ENCODE measurements around the gene PBX1.

The PBX1 gene

GRCh38 chr1:164767752-164768402 lies 208.9 kb downstream of the PBX1 start:
- DNase-seq, result no peak

DNA sequence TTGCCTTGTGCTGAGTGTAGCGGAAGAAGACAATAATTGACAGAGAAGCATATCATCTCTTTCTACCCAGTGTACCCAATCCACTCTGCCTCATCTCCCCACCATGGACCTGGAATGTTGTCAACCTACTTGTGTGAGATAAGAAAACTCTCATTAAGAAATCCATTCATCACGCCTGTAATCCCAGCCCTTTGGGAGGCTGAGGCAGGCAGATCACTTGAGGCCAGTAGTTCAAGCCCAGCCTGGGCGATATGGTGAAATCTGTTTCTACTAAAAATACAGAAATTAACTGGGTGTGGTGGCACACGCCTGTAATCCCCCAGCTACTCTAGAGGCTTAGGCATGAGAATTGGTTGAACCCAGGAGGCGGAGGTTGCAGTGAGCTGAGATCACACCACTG lies 209.6 kb downstream of the PBX1 start:
- DNase-seq, result no peak

GRCh38 chr1:164769486-164770130 lies 210.6 kb downstream of the PBX1 start:
- DNase-seq, result no peak

GRCh38 chr1:164770131-164770529 lies 211.1 kb downstream of the PBX1 start:
- no peak for DNase-seq

- no peak for DNase-seq
These were observed 212.1 kb downstream of the PBX1 start for GRCh38 chr1:164771041-164771618.

GRCh38 chr1:164771619-164772361 lies 212.8 kb downstream of the PBX1 start:
- DNase-seq, result no peak

DNA sequence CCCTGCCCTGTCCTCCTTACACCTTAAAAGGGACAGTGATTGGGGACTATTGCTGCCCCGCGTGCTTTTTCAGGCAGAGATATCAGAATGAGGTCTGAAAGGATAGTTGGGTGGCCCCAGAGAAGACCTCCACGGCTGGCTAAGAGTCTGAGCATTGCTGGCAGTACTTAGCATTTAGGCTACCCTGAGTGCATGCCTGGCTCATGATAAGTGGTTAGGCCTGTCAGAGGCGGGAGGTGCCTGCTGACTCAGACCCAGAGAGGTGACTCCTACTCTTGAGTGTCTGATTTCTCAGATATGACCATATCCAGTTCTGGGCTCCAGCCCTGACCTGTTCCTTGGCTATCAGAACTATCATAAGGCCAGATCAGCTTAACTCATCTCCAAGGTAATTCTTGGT lies 213.7 kb downstream of the PBX1 start:
- no peak for DNase-seq

DNA sequence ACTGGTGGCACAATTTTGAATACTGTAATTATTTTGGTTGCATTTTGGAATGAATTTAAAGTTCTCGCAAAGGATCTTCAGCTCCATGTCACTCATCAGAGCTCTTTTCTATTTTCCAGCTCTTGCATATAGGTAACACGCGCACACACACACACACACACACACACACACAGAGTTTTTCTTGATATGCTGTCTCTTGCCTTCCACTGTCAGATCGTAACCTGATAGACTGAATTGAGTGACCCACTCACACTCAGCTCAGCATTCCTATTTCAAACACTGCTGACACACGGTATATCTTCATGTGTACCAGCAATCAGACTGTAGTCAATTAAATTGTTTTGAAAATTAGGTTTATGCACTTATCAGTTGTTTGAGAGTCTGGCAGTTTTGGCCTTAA lies 214.1 kb downstream of the PBX1 start:
- DNase-seq, result no peak

DNA sequence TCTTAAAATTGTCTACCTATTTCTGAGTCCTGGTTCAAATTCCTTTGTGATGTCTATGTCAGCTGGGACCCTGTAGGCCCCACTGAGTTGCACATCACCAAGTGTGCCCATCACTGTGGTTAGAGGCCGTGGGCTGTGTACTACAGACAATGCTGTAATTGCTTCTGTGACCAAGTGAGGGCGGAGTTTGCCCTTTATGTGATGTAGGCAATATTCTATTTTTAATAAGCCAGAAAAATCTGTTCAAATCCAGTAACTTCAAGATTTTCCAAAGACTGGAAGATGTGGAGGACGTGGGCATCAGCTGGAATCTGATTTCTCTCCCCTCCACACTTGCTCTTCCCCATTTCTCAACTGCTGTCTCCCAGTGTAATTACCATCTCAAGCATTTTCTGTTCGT lies 215.4 kb downstream of the PBX1 start:
- no peak for DNase-seq

DNA sequence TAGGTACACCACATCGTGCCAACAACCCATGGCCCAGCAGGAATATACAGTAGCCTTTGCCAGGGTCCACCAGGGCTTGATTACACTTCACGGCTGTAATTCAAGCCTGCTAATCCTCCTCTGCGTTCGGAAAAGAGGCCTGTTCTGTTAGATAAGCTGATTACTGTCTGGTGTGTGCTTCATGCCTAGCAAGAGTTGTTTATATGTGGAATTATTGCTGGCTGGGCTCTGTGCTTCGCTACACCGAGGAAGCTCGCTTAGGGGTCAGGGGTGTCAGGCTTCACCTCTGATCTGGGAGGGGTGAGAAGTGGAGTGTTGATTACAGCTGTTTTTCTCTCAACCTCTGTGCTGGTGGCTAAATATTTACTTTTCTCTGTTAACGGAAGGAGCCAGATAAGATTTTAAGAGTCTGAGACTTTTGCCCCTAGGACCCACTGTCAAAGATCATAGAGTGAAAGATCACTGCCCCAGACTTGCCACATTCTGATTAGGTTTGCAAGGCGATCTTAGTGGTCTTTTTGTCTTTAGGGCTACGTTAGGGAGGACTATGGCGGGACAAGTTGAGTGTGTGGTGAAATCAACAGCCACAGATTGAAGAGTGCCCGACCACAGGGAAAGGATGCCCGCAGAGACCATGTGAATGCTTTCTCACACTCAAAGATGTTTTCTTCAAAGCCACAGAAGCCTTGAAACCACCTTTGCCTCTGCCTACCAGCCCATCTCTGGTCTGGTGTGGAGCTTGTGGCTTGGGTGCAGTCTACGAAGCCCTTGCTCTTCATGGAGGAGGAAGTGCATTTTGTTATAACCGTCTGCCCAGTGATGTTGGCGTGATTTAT lies 216.1 kb downstream of the PBX1 start:
- DNase-seq, result no peak

DNA sequence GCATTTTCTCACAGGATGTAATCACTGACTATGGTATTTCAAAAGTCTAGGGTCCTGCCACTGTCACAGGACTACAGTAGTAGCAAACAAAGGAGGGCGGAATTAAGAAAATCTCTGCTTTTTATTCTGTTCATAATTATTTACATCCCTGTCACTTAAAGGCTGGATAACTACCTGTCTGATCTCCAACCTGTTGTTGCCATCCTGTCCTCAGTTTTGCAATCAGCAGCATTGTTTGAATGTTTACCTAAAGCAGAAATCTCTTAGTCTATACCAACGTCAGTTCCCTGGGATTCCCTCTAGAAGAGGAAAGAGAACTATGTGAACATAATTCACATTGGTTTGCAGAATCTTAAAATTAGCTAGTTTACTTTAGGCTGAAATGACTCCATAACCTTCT lies 218.5 kb downstream of the PBX1 start:
- no peak for DNase-seq

DNA sequence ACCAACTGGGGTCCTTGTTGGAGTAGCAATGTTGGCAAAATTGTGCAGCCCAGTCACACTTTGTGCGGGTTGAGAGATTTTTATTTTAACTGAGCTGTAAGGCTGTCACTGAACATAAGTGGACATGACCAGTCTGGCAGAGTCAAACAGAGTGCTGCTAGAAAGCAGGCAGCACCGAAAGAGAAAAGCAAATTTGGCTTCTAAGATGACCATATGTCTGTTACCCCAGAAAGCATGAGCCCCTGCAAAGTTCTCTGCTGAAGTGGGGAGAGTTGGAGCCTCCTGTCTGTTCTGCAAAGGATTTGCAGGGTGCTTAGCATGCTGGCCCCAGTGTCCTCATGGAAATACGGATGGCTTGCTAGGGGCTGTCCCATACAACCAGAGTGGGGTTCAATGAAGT lies 220.4 kb downstream of the PBX1 start:
- no peak for DNase-seq

DNA sequence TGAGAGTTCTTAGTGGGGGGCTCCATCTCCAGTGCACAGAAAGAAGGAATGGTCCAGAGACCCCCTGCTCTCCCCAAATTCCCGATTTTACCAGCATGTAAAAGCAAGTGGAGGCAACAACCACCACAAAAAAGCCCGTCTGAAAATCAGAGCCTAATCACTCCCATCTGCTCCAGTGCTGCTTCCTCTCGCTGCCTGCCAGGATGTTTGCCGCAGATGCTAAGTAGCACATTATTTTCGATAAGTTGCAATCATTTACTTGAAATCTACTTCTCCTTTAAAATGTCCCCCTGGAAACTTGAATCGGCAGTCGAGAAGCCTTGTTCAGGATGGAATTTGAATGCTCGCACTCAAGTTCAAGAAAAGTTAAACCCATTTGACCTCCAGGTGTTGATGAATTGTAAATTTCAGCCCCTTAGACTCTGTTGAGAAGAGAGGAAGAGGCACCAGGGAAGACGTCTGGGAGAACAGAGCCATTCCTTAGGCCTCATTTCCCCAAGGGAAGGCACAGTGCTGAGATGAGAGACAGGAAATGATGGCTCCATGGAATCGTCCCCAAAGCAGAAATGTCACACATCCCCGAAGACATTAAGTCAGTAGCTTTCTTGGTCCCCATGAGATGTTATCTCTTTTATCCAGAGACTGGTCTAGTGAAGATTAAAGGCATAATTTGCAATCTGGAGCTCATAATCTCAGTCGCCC lies 221.3 kb downstream of the PBX1 start:
- DNase-seq, result no peak

GRCh38 chr1:164780863-164781262 lies 221.9 kb downstream of the PBX1 start:
- no peak for DNase-seq

DNA sequence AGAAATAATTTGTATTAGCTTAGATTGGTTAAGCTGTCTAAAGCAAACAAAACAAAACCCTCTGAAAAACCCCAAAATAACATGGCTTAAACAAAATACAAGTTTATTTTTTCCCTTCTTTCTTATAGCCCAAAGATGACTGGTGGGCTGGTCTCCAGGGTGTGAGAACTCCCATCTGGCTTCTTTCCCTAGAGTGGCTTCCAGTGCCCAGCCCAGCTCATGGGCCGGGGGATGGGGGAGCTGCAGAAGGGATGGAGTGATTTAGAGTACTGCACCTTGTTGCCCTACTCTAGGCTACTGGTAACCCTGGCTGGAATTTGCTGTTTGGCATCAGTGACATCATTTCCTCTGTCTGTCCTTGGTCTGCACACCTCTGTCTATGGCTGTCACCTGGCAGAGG lies 223.0 kb downstream of the PBX1 start:
- no peak for DNase-seq

- DNase-seq, result no peak
These were observed 225.0 kb downstream of the PBX1 start for GRCh38 chr1:164783778-164784555.

GRCh38 chr1:164784960-164785359 lies 226.0 kb downstream of the PBX1 start:
- DNase-seq, result no peak

DNA sequence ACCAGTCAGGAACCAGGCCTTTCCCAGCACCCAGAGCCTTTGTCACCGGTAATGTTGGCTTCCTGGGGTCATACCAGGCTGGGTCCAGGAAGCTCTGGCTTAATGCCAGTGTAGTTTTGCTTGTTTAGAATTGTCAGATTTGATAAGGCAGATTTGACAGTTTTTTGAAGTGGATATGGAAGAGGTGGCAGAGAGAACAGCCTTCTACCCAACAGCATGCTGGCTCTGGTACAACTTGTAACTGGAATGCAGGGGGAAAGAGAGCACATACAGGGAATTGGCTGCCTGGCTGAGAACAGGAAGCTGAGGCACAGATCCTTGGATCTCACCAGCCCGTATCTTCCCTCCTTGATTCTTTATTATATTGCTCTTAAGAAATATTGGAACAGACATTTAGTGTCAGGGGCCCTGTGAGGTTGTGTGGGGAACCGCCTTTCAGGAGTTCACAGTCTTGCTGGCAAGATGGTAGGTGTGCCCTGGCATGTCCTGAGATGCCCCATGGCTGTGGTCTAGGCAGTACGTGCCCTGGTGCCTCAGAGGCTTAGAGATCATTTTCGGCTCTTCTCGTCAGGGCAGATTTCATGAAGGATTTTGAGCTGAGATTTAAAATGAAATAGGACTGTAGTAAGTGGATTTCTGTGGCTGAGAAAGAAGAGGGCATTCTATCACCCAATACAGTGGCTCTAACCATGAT lies 227.0 kb downstream of the PBX1 start:
- DNase-seq, result no peak

- DNase-seq, result peak; percentile 13
These were observed 228.2 kb downstream of the PBX1 start for GRCh38 chr1:164786980-164787833.

GRCh38 chr1:164787834-164788231 lies 228.8 kb downstream of the PBX1 start:
- no peak for DNase-seq

Data from stimulated activated naive CD4-positive, alpha-beta T cell treated with Interleukin-2 at 50 U/mL for 16 hours (primary cell).